Fibroblast of villous mesenchyme (primary cell): ENCODE data around the gene LONP1. TPM values are rescaled to one million over a fixed set of nuclear protein-coding genes. Genes with fewer than 3 reads are reported as not detected.

Experiments used
- DNase-seq: peaks from one replicate; pipeline ENCODE4 v3.0.0-alpha.2; 2010; ENCODE audit warnings: low read depth
- H3K4me3 ChIP-seq: 2 replicates; pipeline ENCODE4 v1.5.1; 2011; ENCODE audit warnings: low read depth, mild to moderate bottlenecking, low read length
- CTCF ChIP-seq: IDR thresholded peaks from 2 replicates; pipeline ENCODE4 v1.5.1; 2012; ENCODE audit warnings: low read depth, mild to moderate bottlenecking, low read length; ENCODE audit not compliant: insufficient read depth
- total RNA-seq: library from RNA; depleted of rRNA; stranded (reverse); fragments of >200 nt; gene quantifications from 2 replicates; pipeline ENCODE4 v1.2.3, GENCODE V29; 2012

LONP1 gene
- total RNA-seq, 1 donor: 65.2 TPM

GRCh38 chr19:5655412-5655811, 64.5 kb downstream of the LONP1 start:
- TF ChIP-seq CTCF: no peak
- H3K4me3 ChIP-seq: no peak overlapping the region
- no peak for DNase-seq

- TF ChIP-seq CTCF: no peak
- H3K4me3 ChIP-seq: no peak overlapping the region
- no peak for DNase-seq
These were observed 65.0 kb downstream of the LONP1 start for GRCh38 chr19:5654931-5655330.

- no peak for DNase-seq
- H3K4me3 ChIP-seq: no peak overlapping the region
- TF ChIP-seq CTCF: no peak
These were observed 67.7 kb downstream of the LONP1 start for GRCh38 chr19:5652261-5652660.

- DNase-seq: no peak
- TF ChIP-seq CTCF: no peak
- H3K4me3 ChIP-seq: no peak overlapping the region
These were observed 68.6 kb downstream of the LONP1 start for GRCh38 chr19:5651361-5651760.

GRCh38 chr19:5648464-5648863, 71.5 kb downstream of the LONP1 start:
- no peak for TF ChIP-seq CTCF
- no peak for DNase-seq
- H3K4me3 ChIP-seq: no peak overlapping the region

GRCh38 chr19:5646703-5647102, 73.2 kb downstream of the LONP1 start:
- TF ChIP-seq CTCF: no peak
- no peak for DNase-seq
- no peak overlapping the region for H3K4me3 ChIP-seq

- no peak for DNase-seq
- TF ChIP-seq CTCF: no peak
- no peak overlapping the region for H3K4me3 ChIP-seq
These were observed 74.5 kb downstream of the LONP1 start for GRCh38 chr19:5645409-5645808.
